CD4-positive, alpha-beta T cell (primary cell): ENCODE results near the gene GLYR1. TPM values are rescaled to one million over a fixed set of nuclear protein-coding genes. Genes with fewer than 3 reads are reported as not detected.

Experiments
- ATAC-seq: fragments of 200-7000 bp; cut with Tn5 transposase; one replicate; pipeline ENCODE4 v1.10.0; 2022; ENCODE audit warnings: mild to moderate bottlenecking; ENCODE audit not compliant: poor library complexity
- CTCF ChIA-PET: fragments of 350-600 bp; sonication (Branson Sonifier 250); formaldehyde crosslinking; loops from one replicate; lab custom pipeline; 2021; ENCODE audit warnings: antibody characterized with exemption, inconsistent platforms; lab: Charles Lee
- POLR2A ChIA-PET: fragments of 350-600 bp; sonication (Branson Sonifier 250); formaldehyde crosslinking; loops from one replicate; lab custom pipeline; 2021; ENCODE audit warnings: antibody characterized with exemption, inconsistent platforms; lab: Charles Lee
- DNase-seq, 14 experiments: peaks; one replicate each; pipeline ENCODE4 v3.0.0-alpha.2; 2013 to 2020; ENCODE audit warnings: mixed read lengths in 2 of 14
- H3K27ac ChIP-seq, 2 donors: one replicate each; pipeline versions ENCODE4 v1.5.1 to v1.7.0; 2013; ENCODE audit warnings: low read length in 2 of 2, low read depth in 1 of 2, mild to moderate bottlenecking in 1 of 2
- H3K27me3 ChIP-seq, 2 experiments: 1 replicate in 1 of 2; 2 replicates in 1 of 2; pipeline versions ENCODE4 v1.6.1 to v1.7.0; 2013; ENCODE audit warnings: low read length in 2 of 2, control low read depth in 1 of 2, mild to moderate bottlenecking in 1 of 2, moderate library complexity in 1 of 2; ENCODE audit not compliant: insufficient read depth in 2 of 2, control insufficient read depth in 1 of 2
- H3K36me3 ChIP-seq: one replicate; pipeline ENCODE4 v1.6.1; 2013; ENCODE audit warnings: low read length, control low read depth; ENCODE audit not compliant: insufficient read depth
- H3K4me1 ChIP-seq: one replicate; pipeline ENCODE4 v1.6.1; 2013; ENCODE audit warnings: low read length, control low read depth; ENCODE audit not compliant: insufficient read depth
- H3K4me3 ChIP-seq: one replicate; pipeline ENCODE4 v1.5.1; 2013; ENCODE audit warnings: mild to moderate bottlenecking, low read length, moderate library complexity
- H3K9me3 ChIP-seq, 2 experiments: 1 replicate in 1 of 2; 2 replicates in 1 of 2; pipeline versions ENCODE4 v1.6.1 to v1.7.0; 2013; ENCODE audit warnings: low read length in 2 of 2, mild to moderate bottlenecking in 2 of 2, control low read depth in 1 of 2, moderate library complexity in 1 of 2; ENCODE audit not compliant: control insufficient read depth in 1 of 2, insufficient read depth in 1 of 2
- H3K27ac Mint-ChIP-seq: one replicate; pipeline ENCODE4 v1.8.0; 2020; ENCODE audit warnings: mixed read lengths
- H3K27me3 Mint-ChIP-seq: one replicate; pipeline ENCODE4 v1.8.0; 2021; ENCODE audit warnings: mixed read lengths
- H3K36me3 Mint-ChIP-seq: one replicate; pipeline ENCODE4 v1.8.0; 2021; ENCODE audit warnings: low read depth, mixed read lengths
- H3K4me1 Mint-ChIP-seq: one replicate; pipeline ENCODE4 v1.8.0; 2021; ENCODE audit warnings: low read depth, mixed read lengths
- H3K4me3 Mint-ChIP-seq: one replicate; pipeline ENCODE4 v1.8.0; 2020; ENCODE audit warnings: mild to moderate bottlenecking, mixed read lengths
- H3K9me3 Mint-ChIP-seq: one replicate; pipeline ENCODE4 v1.8.0; 2020; ENCODE audit warnings: mixed read lengths
- intact Hi-C, 2 experiments: fragments of 100-400 bp; cut with DNase I in 1 of 2; cut with micrococcal nuclease in 1 of 2; formaldehyde crosslinking; loops; one replicate each; pipeline versions ENCODE4 v1.15.1 to v1.9.0; 2023 to 2025; cut with DNase I, micrococcal nuclease
- total RNA-seq, 174 experiments: library from RNA in 2 of 174; stranded (reverse) in 2 of 174; gene quantifications; one replicate each; pipeline ENCODE4 v1.2.3 and lab custom pipeline; 2021 to 2026
- TF ChIP-seq, protein P1 (sequence below): fragments of 200-600 bp; IDR thresholded peaks from one replicate; pipeline ENCODE4 v1.8.0; 2022; ENCODE audit warnings: antibody characterized with exemption, mild to moderate bottlenecking

The GLYR1 gene
- total RNA-seq, 2 experiments from 2014 or later = 71.7 to 77.2 TPM

DNA sequence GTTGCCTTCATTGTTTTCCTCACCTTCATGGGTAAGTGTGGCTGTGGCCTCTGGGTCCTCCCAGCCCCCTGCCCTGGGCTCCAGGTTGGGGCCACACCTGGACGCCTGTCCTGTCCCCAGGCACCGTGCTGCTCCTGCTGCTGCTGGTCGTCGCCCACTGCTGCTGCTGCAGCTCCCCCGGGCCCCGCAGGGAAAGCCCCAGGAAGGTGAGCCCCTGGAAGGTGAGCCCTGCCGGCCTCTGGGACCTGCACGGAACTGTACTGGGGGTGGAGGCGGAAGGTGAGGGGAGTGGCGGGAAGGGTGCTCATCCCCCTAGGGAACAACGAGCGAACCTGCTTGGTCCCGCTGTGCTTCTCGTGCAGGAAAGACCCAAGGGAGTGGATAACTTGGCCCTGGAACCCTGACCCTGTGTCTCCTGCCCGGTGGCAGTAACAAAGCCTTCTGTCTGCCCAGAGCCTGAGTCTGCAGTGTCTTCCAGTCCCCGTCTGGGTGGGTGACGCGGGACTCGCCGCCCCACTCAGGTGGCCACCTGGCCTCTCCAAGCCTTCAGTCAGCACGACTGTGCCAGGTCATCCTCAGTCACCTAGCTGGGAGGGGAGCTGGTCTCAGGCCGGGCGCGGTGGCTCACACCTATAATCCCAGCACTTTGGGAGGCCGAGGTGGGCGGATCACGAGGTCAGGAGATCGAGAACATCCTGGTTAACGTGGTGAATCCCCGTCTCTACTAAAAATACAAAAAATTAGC is 51.1 kb downstream of the GLYR1 start:
- Histone ChIP-seq H3K4me3 (no peak overlapping the region), H3K4me1 (peaks cover 10% of the 10 kb centered on the region), H3K9me3 (no peaks in the 10 kb centered on the region), H3K27ac (no peak overlapping the region), H3K36me3 (peaks cover 14% of the 10 kb centered on the region), H3K27me3 (no peaks in the 10 kb centered on the region)
- TF ChIP-seq, protein P1, sequence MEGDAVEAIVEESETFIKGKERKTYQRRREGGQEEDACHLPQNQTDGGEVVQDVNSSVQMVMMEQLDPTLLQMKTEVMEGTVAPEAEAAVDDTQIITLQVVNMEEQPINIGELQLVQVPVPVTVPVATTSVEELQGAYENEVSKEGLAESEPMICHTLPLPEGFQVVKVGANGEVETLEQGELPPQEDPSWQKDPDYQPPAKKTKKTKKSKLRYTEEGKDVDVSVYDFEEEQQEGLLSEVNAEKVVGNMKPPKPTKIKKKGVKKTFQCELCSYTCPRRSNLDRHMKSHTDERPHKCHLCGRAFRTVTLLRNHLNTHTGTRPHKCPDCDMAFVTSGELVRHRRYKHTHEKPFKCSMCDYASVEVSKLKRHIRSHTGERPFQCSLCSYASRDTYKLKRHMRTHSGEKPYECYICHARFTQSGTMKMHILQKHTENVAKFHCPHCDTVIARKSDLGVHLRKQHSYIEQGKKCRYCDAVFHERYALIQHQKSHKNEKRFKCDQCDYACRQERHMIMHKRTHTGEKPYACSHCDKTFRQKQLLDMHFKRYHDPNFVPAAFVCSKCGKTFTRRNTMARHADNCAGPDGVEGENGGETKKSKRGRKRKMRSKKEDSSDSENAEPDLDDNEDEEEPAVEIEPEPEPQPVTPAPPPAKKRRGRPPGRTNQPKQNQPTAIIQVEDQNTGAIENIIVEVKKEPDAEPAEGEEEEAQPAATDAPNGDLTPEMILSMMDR = no peak
- intact Hi-C loops = no loop called here
- ChIA-PET POLR2A (no interaction called here), CTCF (no interaction called here)
- H3K4me3 Mint-ChIP-seq = no peak overlapping the region
- peaks cover 6% of the 10 kb centered on the region for H3K4me1 Mint-ChIP-seq
- no peak for DNase-seq
- H3K27me3 Mint-ChIP-seq = no peaks in the 10 kb centered on the region
- ATAC-seq = no peak
- no peaks in the 10 kb centered on the region for H3K9me3 Mint-ChIP-seq
- H3K36me3 Mint-ChIP-seq = no peaks in the 10 kb centered on the region
- H3K27ac Mint-ChIP-seq = no peak overlapping the region

DNA sequence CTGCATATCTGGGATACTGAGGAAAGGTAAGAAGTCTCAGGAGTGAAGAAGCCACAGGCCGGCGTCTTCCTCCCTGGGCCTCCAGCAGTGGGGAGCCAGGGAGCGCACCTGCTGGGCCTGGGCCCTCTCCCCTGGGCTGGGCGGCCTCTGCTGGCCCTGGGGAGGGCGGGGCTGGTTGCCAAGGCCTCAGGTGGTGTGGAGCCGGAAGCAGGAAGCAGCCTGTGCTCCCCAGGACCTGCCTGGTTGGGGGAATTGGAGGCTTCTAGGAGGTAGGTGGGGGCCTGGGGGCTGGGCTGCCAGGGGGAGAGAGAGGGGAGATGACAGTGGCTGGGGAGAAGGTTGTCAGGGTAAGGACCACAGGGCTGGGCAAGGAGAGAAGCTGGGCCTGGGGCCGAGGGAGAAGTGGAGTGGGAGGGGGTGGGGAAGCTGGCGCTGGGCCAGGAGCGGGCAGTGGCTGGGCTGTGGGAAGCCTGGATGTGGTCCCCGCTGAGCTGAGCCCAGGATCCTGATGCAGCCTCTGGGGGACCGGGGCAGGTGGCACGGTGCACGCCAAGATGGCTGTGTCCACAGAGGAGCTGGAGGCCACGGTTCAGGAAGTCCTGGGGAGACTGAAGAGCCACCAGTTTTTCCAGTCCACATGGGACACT is 51.8 kb downstream of the GLYR1 start, which contains the start of gene SMIM22:
SMIM22 (plus strand) TSS at position 189 of the 647 bp plus-strand sequence; CDS start at position 555, 366 bp downstream.
- no peaks in the 10 kb centered on the region for H3K9me3 Mint-ChIP-seq
- H3K4me1 Mint-ChIP-seq = no peaks in the 10 kb centered on the region
- H3K36me3 Mint-ChIP-seq = no peaks in the 10 kb centered on the region
- CTCF ChIA-PET = no interaction called here
- no peak within 1 kb of the TSS for H3K4me3 ChIP-seq
- intact Hi-C loops = no loop called here
- ATAC-seq (no peak), DNase-seq (no peak)
- no peak within 1 kb of the TSS for H3K27ac ChIP-seq
- peaks cover 9% of the 10 kb centered on the region for H3K36me3 ChIP-seq
- no peaks in the 10 kb centered on the region for H3K27me3 Mint-ChIP-seq
- POLR2A ChIA-PET = no interaction called here
- no peaks in the 10 kb centered on the region for H3K27me3 ChIP-seq
- TF ChIP-seq, protein P1 = no peak
- H3K9me3 ChIP-seq = no peaks in the 10 kb centered on the region
- peaks cover 3% of the 10 kb centered on the region for H3K4me1 ChIP-seq
- no peak within 1 kb of the TSS for H3K27ac Mint-ChIP-seq
- no peak within 1 kb of the TSS for H3K4me3 Mint-ChIP-seq

DNA sequence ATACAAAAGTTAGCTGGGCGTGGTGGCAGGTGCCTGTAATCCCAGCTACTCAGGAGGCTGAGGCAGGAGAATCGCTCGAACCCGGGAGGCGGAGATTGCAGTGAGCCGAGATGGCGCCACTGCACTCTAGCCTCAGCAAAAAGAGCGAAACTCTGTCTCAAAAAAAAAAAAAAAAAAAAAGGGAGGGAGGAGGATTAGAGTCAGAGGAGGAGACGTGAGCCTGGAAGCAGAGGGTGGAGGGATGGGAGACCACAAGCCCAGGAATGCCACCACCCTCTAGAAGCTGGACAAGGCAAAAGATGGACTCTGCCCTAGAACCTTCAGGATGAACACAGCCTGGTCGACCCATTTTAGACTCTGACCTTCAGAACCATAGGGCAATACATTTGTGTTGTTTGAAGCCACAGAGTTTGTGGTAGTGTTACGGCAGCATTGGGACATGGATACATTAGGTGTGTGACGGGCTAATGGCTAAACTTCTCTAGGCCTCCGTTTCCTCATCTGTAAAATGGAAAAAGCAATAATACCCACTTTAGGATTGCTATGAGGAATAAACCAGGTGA is 54.1 kb downstream of the GLYR1 start:
- H3K9me3 Mint-ChIP-seq = no peaks in the 10 kb centered on the region
- no peaks in the 10 kb centered on the region for H3K36me3 Mint-ChIP-seq
- intact Hi-C loops = no loop called here
- Histone ChIP-seq H3K4me3 (no peak overlapping the region), H3K27ac (no peak overlapping the region), H3K9me3 (no peaks in the 10 kb centered on the region), H3K4me1 (no peaks in the 10 kb centered on the region), H3K36me3 (peaks cover 3% of the 10 kb centered on the region), H3K27me3 (no peaks in the 10 kb centered on the region)
- H3K4me3 Mint-ChIP-seq = no peak overlapping the region
- DNase-seq (no peak), ATAC-seq (no peak)
- TF ChIP-seq, protein P1 = no peak
- POLR2A ChIA-PET = no interaction called here
- no peaks in the 10 kb centered on the region for H3K4me1 Mint-ChIP-seq
- CTCF ChIA-PET = no interaction called here
- no peak overlapping the region for H3K27ac Mint-ChIP-seq
- no peaks in the 10 kb centered on the region for H3K27me3 Mint-ChIP-seq
